Right atrium auricular region (tissue), 2 donors: ENCODE measurements around the gene E4F1. TPM values are rescaled to one million over a fixed set of nuclear protein-coding genes. Genes with fewer than 3 reads are reported as not detected.

Source experiments
- DNase-seq: peaks from one replicate; pipeline ENCODE4 v3.0.0-alpha.2; 2019; ENCODE audit warnings: low spot score
- H3K27ac ChIP-seq, 2 donors: fragments of 200-600 bp; sonication (generic); 1 replicate in 1 of 2; 2 replicates in 1 of 2; pipeline ENCODE4 v1.5.1; 2016 to 2019
- H3K27me3 ChIP-seq, 2 donors: fragments of 200-600 bp; sonication (generic); one replicate each; pipeline versions ENCODE4 v1.5.1 to v1.6.0; 2017 to 2019
- H3K36me3 ChIP-seq: fragments of 200-600 bp; sonication (generic); one replicate; pipeline ENCODE4 v1.5.1; 2016
- H3K4me1 ChIP-seq, 2 donors: fragments of 200-600 bp; sonication (generic); one replicate each; pipeline versions ENCODE4 v1.5.1 to v1.6.0; 2017 to 2019
- H3K4me3 ChIP-seq, 2 donors: fragments of 200-600 bp; sonication (generic); 1 replicate in 1 of 2; 2 replicates in 1 of 2; pipeline ENCODE4 v1.5.1; 2017 to 2019; ENCODE audit warnings: mild to moderate bottlenecking in 1 of 2, moderate library complexity in 1 of 2
- H3K9me3 ChIP-seq, 2 donors: fragments of 200-600 bp; sonication (generic); one replicate each; pipeline ENCODE4 v1.5.1; 2019
- CTCF ChIP-seq, 2 donors: fragments of 200-600 bp; sonication (generic); IDR thresholded peaks; one replicate each; pipeline ENCODE4 v1.5.1; 2019; ENCODE audit warnings: antibody characterized with exemption in 2 of 2
- total RNA-seq, 2 donors: library from RNA; depleted of rRNA; stranded (reverse); fragments of >200 nt; gene quantifications; one replicate each; pipeline ENCODE4 v1.1.0, GENCODE V29; 2016

Gene E4F1
- total RNA-seq, 2 donors from 2014 or later = 10.0 to 16.7 TPM

DNA sequence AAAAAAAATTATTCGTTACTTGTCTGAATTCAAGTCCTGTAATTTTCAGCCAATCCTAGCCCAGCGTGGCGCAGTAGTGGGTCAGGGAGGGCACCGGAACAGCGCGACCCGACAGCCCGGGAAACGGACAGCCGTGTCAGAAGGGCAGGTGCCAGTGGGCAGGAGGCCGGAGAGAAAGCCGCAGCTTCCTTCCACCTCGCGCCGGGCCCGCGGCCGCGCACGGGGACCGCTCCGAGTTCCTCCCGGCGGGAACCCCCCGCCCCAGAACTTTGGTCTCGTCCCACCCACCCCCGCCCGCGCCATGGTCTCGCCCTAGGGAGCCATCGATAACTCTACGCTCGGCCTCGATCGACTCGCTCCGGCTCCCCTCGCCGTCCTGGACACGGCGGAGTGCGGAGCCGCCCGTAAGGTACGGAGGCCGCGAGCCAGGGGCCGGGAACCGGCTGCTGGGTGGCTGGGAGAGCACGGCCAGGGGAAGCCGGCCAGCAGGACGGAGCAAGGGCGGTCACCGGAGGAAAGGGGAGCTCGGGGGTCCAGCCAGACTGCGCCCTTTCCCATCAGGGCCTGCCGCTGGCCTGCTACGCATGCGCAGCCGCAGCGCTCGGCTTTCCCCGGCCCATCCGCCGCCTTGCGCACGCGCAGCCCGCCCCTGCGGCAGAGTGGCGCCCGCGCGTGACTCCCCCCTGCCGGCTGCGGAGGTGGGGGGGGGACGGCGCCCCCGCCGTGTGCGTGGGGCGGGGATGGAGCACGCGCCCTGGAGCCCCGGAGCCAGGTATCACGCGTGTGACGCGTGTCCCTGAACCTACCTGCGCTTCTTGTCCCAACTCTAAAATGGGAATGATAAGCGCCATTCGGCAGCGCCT is 18.1 kb upstream of the E4F1 start, which contains the start of gene MLST8:
MLST8 (plus strand) TSS at position 351 of the 863 bp plus-strand sequence. CDS start 632 bp downstream, outside the sequence.
- H3K36me3 ChIP-seq = peaks cover 30% of the 10 kb centered on the region
- no peaks in the 10 kb centered on the region for H3K27me3 ChIP-seq
- H3K9me3 ChIP-seq = no peaks in the 10 kb centered on the region
- TF ChIP-seq CTCF (IDR thresholded peaks at IDR 0.05) = peak; percentile 9 to 40
- peak within 1 kb of the TSS; percentile 98 to 100 for H3K27ac ChIP-seq
- H3K4me1 ChIP-seq = peaks cover 0 to 16% of the 10 kb centered on the region in 2 donors
- peak; percentile 85 for DNase-seq
- H3K4me3 ChIP-seq = peak within 1 kb of the TSS; percentile 72 to 97

- Histone ChIP-seq H3K4me1 (peaks cover 0 to 16% of the 10 kb centered on the region in 2 donors), H3K27me3 (no peaks in the 10 kb centered on the region), H3K9me3 (no peaks in the 10 kb centered on the region), H3K36me3 (peaks cover 30% of the 10 kb centered on the region), H3K4me3 (peak overlapping the region; percentile 72 to 97), H3K27ac (peak overlapping the region; percentile 98 to 100)
- TF ChIP-seq CTCF (IDR thresholded peaks at IDR 0.05) = no peak
- no peak for DNase-seq
These were observed 17.5 kb upstream of the E4F1 start for GRCh38 chr16:2205967-2206313.

GRCh38 chr16:2206420-2206779 is 17.0 kb upstream of the E4F1 start:
- H3K4me3 ChIP-seq = peak overlapping the region in 1 of 2 donors; percentile 72
- H3K4me1 ChIP-seq = peaks cover 0 to 16% of the 10 kb centered on the region in 2 donors
- peaks cover 30% of the 10 kb centered on the region for H3K36me3 ChIP-seq
- DNase-seq = no peak
- H3K9me3 ChIP-seq = no peaks in the 10 kb centered on the region
- peak overlapping the region; percentile 98 to 100 for H3K27ac ChIP-seq
- H3K27me3 ChIP-seq = no peaks in the 10 kb centered on the region
- TF ChIP-seq CTCF (IDR thresholded peaks at IDR 0.05) = no peak

GRCh38 chr16:2206780-2207433 is 16.5 kb upstream of the E4F1 start:
- no peak for TF ChIP-seq CTCF (IDR thresholded peaks at IDR 0.05)
- Histone ChIP-seq H3K4me3 (no peak overlapping the region), H3K27ac (peak overlapping the region in 1 of 2 donors; percentile 98), H3K9me3 (no peaks in the 10 kb centered on the region), H3K27me3 (no peaks in the 10 kb centered on the region), H3K36me3 (peaks cover 30% of the 10 kb centered on the region), H3K4me1 (peaks cover 0 to 19% of the 10 kb centered on the region in 2 donors)
- DNase-seq = no peak

- H3K4me3 ChIP-seq = no peak overlapping the region
- no peaks in the 10 kb centered on the region for H3K9me3 ChIP-seq
- no peaks in the 10 kb centered on the region for H3K27me3 ChIP-seq
- DNase-seq = no peak
- H3K36me3 ChIP-seq = peaks cover 30% of the 10 kb centered on the region
- no peak for TF ChIP-seq CTCF (IDR thresholded peaks at IDR 0.05)
- no peak overlapping the region for H3K27ac ChIP-seq
- peaks cover 0 to 28% of the 10 kb centered on the region in 2 donors for H3K4me1 ChIP-seq
These were observed 15.5 kb upstream of the E4F1 start for GRCh38 chr16:2207872-2208271.
